ENCODE measurements around the gene ADAMTS2.

DNA sequence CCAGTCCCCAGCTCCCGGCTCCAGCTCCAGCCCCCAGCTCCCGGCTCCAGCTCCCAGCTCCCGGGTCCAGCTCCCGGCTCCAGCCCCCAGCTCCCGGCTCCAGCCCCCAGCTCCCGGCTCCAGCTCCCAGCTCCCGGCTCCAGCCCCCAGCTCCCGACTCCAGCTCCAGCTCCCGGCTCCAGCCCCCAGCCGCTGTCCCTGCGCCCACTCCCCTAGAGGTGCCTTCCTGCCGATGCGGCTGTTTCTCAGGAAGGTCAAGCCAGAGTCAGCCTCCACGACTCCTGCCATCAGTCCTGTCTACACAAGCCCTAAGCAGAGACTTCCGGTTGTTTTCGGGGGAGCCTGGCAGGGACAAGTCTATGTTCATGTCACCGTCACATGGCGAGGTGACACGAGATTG lies 210.3 kb downstream of the ADAMTS2 start:
- TF ChIP-seq, protein P1, sequence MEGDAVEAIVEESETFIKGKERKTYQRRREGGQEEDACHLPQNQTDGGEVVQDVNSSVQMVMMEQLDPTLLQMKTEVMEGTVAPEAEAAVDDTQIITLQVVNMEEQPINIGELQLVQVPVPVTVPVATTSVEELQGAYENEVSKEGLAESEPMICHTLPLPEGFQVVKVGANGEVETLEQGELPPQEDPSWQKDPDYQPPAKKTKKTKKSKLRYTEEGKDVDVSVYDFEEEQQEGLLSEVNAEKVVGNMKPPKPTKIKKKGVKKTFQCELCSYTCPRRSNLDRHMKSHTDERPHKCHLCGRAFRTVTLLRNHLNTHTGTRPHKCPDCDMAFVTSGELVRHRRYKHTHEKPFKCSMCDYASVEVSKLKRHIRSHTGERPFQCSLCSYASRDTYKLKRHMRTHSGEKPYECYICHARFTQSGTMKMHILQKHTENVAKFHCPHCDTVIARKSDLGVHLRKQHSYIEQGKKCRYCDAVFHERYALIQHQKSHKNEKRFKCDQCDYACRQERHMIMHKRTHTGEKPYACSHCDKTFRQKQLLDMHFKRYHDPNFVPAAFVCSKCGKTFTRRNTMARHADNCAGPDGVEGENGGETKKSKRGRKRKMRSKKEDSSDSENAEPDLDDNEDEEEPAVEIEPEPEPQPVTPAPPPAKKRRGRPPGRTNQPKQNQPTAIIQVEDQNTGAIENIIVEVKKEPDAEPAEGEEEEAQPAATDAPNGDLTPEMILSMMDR (conservative IDR thresholded peaks at IDR 0.05; ENCODE audit: low read depth, low read length), result no peak
- TF ChIP-seq EZH2 (IDR thresholded peaks at IDR 0.05; ENCODE audit: low read length, unreplicated experiment), result no peak
